ENCODE results near the gene RNU2-63P.
"Not testable (repeated sequence)": the region's sequence is repeated elsewhere in the genome, so short reads cannot be mapped to it uniquely, and the experiment has no call there.

RNU2-63P gene

DNA sequence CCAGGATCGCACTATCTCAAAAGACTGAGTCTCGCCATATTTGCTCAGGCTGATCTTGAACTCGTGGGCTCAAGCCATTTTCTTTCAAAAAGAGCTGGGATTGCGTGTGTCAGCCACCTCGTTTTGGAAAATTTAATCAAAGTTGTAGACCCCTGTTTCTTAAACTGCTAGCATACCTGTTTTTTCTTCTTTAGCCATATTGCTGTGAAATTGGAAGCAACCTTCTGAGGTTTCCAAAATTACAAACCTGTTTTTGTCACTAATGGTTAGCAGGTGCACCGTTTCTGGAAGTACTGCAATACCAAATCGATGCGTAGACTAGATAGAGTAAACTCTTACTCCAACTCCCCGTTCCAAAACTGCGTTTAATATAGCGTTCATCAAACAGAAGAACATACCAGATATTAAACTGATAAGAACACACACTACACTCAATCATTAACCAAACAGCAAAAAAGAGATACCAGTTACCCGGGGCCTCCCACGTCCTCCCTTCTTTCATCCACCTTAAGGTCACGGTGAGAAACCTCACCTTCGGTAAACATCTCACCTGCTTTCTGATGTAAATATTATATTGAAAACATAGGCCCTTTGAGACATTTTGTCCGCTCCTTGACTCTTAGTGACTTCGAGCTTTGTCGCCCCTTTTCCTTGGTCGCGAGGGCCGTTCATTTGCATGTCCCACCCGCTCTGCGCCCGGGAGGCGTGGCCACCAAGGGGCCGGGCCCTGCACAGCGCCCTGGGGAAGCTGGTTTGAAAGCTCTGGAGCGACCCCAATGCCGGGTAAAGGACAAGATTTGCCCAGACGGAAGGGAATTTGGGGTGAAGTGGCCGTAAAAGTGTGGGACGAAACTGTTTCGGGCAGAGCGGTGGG, at the start of gene RNU2-63P:
Gene RNU2-63P (minus strand): TSS at position 462 of the 874 bp plus-strand sequence.
- DNase-seq (ENCODE audit: low read depth), result peak; percentile 67

DNA sequence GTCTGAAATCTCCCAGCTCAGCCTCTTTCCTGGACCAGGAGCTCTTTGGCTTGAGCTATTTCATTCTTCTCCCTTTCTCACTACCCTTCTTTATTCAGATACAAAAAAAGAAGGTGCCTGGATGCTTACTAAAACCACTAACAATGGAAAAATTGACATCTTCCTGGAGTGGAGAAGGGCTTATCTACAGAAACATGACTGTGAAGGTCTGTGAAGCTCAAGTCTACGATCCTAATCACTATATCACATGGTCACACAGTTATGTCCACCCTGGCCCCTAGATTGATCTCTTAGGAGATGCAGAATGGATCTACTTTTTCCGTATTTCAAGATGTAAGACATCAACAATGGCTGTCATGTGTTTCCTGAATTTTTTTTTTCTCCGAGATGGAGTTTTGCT, 44.9 kb upstream of the RNU2-63P start:
- no peak for DNase-seq (ENCODE audit: low read depth)

GRCh38 chr2:88060907-88061275, 44.5 kb upstream of the RNU2-63P start:
- no peak for DNase-seq (ENCODE audit: low read depth)

- DNase-seq (ENCODE audit: low read depth), result no peak
Observed at GRCh38 chr2:88059979-88060906, 43.9 kb upstream of the RNU2-63P start.

GRCh38 chr2:88058191-88058590, 41.8 kb upstream of the RNU2-63P start:
- no peak for DNase-seq (ENCODE audit: low read depth)

GRCh38 chr2:88057437-88057844, 41.1 kb upstream of the RNU2-63P start:
- no peak for DNase-seq (ENCODE audit: low read depth)

DNA sequence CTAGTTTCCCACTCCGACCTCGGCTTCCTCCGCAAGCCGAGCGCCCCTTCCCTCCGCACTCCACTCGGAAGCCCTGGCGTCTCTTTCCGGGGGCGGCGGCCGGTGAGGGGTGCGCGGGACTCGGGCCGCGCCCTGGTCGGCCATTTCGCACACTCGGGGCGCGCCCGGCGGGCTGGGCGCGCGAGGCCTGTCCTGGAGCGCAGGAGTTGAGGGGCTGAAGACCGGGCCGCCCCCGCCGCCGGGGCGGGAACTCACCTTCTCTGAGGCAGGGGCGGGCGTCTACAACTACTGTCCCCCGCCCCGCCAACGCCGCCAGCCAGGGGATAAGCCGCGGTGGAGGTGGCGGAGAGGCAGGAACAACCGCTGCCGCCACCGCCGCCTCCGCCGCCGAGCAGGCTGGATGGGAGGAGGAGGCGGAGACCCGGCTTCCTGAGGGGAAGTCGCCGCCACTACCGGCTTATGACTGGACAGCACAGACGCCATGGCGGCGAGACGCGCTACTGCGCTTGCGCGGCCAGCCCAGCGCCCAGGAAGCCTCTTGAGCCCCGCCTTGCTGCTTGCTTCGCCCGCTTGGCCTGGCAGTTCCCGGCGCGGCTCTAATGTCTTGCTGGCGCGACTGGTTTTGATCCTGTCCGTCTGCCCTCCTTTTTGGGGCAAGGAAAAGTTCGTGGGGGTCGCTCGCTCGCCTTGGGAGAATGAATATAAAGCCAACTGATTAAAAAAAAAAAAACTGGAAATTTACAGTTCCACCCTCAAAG, 39.2 kb upstream of the RNU2-63P start, which contains the start of gene KRCC1:
Gene KRCC1 (minus strand): TSS at position 413 of the 758 bp plus-strand sequence. CDS start 27,220 bp downstream, outside the sequence.
- peak; percentile 89 for DNase-seq (ENCODE audit: low read depth)

GRCh38 chr2:88054782-88055370, 38.5 kb upstream of the RNU2-63P start:
- no peak for DNase-seq (ENCODE audit: low read depth)

GRCh38 chr2:88053934-88054781, 37.8 kb upstream of the RNU2-63P start:
- DNase-seq (ENCODE audit: low read depth), result no peak

GRCh38 chr2:88053296-88053695, 36.9 kb upstream of the RNU2-63P start:
- DNase-seq (ENCODE audit: low read depth), result no peak

DNA sequence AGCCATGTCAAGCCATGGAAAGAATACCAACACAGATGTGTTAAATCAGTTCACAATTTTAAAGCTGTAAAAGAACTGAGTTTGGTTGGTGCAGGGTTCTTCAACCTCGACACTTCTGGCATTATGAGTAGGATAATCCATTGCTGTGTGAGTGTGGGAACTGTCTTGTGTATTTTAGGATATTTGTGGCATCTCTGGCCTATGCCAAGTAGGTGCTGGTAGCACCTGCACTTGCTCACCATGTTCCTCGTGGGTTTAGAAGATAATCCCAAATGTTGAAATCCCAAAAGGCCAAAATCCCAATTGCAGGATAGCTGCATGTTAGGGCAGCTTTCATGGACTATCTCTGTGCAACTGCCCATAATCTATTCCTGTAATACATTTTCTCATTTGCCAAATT, 35.4 kb upstream of the RNU2-63P start:
- DNase-seq (ENCODE audit: low read depth), result no peak

- no peak for DNase-seq (ENCODE audit: low read depth)
Observed at GRCh38 chr2:88049622-88050021, 33.3 kb upstream of the RNU2-63P start.

DNA sequence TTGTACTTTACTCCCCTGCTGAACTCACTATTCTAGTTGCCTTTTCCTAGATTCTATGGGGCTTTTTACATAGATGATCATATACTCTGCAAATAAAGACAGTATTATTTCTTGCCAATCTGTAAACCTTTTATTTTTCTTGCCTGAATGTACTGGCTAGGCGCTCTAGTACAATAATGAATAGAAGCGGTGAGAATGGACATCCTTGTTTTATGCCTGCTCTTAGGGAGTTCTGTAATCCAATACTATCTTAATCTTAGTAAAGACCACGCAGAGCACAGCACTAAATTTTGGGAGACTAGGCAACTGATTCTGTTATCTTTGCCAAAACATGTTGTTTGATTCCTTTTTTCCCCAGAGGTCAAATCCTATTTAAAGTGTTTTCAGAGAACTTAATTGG, 32.2 kb upstream of the RNU2-63P start:
- no peak for DNase-seq (ENCODE audit: low read depth)

DNA sequence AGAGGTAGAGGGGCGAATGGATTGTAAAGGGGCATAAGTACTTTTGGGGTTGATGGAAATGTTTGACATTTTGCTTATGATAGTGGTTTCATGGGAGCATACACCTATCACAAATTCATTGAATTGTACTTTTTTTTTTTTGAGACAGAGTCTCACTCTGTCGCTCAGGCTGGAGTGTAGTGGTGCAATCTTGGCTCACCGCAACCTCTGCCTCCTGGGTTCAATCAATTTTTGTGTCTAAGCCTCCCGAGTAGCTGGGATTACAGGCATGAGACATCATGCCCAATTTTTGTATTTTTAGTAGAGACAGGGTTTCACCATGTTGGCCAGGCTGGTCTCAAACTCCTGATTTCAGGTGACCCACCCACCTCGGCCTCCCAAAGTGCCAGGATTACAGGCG, 29.2 kb upstream of the RNU2-63P start:
- DNase-seq (ENCODE audit: low read depth), result not testable (repeated sequence)

DNA sequence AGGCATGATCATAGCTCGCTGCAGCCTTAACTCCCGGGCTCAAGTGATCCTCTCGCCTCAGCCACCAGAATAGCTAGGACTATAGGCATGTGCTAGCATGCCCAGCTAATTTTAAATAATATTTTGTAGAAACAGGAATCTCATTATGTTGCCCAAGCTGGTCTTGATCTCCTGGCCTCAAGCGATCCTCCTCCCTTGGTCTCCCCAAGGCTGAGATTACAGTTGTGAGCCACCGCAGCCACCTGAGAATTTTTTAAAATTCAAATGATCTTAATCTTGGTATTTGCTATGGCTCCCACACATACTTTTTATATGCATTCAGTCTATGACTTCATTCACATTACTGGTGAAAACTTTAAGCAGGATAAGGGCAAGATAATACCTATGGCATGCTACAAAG, 26.1 kb upstream of the RNU2-63P start:
- no peak for DNase-seq (ENCODE audit: low read depth)

DNA sequence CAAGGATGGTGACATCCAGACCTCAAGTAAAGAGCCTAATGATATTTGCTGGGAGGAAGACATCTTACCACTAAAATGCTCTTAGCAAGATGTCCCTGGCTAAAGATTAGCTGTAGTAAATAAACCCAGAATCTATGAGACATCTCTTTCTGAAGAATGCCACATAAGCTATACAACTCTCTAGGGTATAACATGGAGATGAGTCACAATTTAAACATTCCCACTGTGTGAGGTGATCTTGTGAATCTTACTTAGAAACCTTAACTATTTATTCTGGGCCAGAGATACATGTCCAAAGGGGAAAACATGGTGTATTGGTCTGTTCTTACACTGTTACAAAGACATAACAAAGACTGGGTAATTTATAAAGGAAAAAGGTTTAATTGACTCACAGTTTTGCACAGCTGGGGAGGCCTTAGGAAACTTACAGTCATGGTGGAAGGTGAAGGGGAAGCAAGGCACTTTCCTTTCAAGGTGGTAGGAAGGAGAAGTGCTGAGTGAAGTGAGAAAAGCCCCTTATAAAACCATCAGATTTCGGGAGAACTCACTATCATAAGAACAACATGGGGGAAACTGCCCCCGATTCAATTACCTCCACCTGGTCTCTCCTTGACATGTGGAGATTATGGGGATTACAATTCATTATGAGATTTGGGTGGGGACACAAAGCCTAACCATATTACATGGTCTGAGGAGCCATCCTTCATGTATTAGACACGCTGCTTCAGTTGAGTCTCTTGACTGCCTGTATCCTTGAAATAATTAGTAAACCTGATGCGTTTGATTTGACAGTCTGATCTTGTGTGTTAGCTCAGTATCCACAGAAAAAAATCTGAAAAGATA, 22.1 kb upstream of the RNU2-63P start:
- DNase-seq (ENCODE audit: low read depth), result no peak

DNA sequence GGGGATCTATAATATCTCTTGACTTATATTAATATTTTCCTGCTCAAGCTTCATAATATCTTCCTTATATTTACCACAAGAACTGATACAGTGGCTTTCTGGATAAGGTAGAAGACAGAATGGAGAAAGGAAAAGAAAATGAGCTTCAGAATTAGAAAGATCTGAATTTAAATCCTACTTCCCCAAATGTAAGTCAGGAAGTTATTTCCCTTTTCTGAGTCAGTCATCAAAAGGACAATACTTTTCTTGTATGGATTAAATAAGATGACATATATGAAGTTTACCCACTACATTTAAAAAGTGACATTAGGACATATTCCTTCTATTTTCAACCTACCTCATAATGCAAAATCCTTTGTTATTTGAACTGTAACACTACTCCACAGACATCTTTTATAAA, 20.3 kb upstream of the RNU2-63P start:
- DNase-seq (ENCODE audit: low read depth), result no peak

DNA sequence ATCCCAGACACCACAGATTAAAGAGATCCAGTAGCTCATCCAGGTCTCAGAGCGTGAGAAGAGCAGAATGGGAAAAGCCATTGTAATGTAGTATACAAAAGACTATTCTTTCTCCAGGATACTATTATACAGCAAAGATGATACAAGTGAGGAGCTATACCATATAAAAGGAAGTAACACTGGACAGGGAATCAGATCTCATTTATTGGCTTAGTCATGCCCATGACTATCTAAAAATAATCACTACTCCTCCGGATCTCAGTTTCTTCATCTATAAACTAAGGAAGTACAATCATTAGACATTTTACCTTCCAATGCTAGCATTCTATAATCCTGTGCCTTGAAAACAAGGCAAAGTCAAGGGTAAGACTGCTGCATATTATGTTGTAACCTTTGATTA, 19.8 kb upstream of the RNU2-63P start:
- no peak for DNase-seq (ENCODE audit: low read depth)

DNA sequence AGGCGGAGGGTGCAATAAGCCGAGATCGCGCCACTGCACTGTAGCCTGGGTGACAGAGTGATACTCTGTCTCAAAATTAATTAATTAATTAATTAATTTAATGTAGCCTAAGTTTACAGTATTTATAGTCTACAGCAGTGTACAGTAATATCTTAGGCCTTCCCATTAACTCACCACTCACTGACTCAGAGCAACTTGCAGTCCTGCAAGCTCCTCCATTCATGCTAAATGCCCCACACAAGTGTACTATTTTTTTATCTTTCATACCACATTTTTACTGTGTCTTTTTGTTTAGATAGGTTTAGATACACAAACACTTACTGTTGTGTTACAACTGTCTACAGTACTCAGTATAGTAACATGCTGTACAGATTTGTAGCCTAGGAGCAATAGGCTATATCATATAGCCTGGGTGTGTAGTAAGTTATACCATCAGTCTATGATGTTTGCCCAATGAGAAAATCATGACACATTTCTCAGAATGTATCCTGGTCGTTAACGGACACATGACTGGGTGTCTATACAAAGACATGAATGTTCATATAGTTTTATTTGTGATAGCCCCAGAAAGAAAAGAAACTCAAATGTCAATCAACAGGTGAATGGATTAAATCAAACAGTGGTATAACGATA, 15.8 kb upstream of the RNU2-63P start:
- no peak for DNase-seq (ENCODE audit: low read depth)
